NCI-H524 treated with DMSO at 0.1 percent for 48 hours (cell line): ENCODE measurements around the gene ESAM.
"Not testable (repeated sequence)": the region's sequence is repeated elsewhere in the genome, so short reads cannot be mapped to it uniquely, and the experiment has no call there.

ENCODE experiments used
- DNase-seq: peaks from one replicate; lab custom pipeline; 2025; lab: John Stamatoyannopoulos, UW

The ESAM gene

GRCh38 chr11:124770959-124771358 is 8.9 kb upstream of the ESAM start:
- not testable (repeated sequence) for DNase-seq

GRCh38 chr11:124769806-124770774 is 8.0 kb upstream of the ESAM start:
- DNase-seq: no peak

DNA sequence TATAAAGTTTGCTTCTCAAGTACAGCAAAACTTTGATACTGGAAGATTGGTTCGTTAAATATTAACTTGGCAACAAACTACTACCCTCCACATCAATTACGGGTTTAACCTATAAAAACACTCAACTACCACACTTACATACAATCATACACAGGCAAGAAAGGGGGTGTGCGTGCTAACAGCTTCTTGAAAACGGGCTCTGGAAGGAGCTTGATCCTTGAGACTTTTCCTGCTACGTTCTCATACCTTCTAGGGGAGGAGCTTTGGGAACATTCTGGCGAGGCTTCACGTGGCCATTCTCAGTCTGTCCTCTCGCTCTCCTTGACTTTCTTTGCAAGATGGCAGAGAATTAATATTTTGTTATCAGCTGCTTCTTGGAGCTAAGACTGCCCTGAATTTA is 6.8 kb upstream of the ESAM start:
- DNase-seq: no peak

GRCh38 chr11:124766156-124766555 is 4.1 kb upstream of the ESAM start:
- no peak for DNase-seq

GRCh38 chr11:124763156-124763947 is 1.3 kb upstream of the ESAM start:
- peak; percentile 22 for DNase-seq

DNA sequence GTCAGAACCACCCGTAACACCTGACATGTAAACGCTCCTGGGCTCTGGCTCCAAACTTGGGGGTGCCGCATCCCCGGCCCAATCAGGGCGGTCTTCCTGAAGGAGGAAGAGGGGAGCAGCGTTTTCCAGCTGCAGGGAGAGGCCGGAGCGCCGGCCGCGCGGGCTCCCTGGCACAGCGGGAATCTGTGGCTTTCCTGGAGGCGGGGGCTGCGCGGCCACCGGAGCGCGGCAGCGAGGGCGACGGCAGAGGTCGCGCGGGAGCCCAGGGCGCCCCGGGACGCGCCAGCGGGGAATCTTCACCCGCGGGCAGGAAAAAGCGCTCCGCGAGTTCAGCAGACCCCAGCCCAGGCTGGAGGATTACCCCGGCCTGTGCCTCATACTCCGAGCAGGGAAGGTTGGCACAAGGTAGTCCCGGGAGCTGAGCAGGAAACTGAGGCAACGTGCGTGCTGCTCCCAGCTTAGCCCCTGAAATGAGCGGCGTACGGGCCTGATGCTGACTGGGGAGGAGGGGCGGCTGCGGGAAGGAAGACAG is 600 bp upstream of the ESAM start:
- DNase-seq: no peak

DNA sequence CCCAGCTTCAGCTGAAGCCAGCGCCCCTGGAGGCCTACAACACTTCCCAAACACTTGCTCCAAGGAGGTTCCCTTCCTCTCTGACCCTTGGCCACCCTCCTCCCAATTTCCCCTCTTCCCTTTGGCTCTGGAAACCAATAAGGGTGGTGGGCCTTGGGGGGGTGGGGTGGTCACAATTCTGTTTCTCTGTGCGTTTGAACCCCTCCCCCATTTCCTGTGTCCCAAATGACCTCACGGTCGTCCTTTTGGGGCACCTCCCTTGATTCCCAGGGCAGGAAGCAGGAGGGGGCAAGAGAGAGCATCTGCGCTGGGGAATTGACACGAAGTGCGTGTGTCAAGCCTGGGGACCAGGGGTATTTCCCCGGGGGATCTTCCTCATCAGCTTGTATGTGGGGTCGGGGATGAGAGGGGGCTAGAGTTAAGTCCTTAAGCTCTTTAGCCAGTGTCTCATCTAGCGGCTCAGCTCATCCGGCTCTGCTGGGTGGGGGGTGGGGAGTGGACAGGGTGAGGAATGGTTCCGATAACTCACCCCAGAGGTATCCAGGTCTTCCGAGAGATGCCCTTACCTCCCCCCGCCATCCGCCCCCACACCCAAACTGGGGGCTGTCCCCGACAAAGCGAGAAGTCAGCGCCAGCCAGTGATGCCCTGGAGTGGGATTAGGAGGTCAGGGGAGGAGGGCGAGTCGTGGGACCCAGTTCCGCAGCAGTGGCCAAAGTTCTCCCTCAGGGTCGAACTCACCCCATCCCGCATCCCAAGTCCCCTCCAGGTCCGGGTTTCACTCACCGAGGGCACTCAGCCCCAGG is 587 bp downstream of the ESAM start:
- no peak for DNase-seq

GRCh38 chr11:124760806-124761205 is 1.3 kb downstream of the ESAM start:
- no peak for DNase-seq

DNA sequence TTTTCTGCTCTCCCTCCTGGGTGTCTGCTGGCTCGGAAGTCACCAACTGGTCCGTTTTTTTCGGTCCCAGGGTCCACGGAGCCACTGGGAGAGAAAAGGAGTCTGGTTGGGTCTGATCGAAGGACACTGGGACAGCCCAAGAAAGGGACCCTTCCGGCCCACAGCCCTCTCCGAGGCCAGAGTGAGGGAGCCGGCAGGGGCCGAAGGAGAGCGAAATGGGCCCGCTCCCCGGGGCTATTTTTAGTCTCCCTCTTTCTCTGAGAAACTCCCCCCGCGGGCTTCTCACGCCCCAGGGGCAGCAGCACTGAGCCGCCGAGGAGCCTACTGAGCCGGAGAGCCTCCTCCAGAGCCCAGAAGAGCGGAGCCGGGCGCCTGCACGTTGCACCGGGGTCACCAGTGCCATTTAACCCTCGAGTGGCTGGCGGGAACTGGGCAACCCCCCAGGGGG is 1.9 kb downstream of the ESAM start:
- DNase-seq: no peak

GRCh38 chr11:124759266-124760204 is 2.6 kb downstream of the ESAM start:
- DNase-seq: no peak

DNA sequence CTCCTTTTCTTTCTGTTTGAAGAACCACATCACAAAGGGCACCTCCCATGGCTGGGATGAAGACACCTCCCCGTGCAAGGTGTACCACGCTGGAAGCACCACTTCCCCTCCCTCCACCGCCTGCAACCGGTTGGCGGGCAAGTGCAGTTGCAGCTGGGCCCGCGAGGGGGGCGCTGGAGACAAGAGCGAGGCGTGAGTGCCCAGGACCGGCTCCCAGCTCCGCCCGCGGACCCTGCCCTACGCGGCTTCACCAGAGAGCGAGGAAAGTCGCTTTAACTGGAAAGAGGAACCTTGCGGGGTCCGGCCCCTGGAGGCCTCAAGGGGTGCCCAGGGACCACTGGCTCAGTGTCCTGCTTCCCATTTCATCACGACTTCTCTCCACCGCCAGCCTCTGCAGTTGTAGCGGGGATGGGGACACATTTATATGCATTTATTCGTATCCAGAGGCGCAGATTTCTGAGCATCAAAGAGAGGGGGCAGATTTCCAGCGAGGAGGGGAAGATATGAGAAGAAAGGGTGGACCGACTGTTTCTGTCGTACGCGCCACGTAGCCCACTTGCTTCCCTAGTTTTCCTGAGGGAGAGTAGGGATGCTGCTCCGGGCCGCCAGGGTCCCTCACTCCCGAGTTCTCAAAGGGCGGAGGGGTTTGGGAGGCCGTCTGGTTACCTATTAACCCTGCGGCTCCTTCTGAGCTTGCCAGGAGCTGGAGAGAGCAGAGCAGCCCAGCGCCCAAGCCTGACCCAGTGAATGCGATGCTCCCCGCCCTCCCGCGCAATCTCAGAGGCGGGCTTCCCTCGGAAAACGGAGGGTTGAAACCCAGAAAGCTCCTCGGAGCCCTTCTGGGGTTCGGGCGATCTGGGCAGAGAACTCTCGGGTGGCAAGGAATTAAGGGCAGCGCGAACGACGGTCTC is 3.5 kb downstream of the ESAM start:
- no peak for DNase-seq

GRCh38 chr11:124757320-124757719 is 4.8 kb downstream of the ESAM start:
- no peak for DNase-seq

GRCh38 chr11:124756753-124757227 is 5.3 kb downstream of the ESAM start:
- no peak for DNase-seq

GRCh38 chr11:124756033-124756752 is 5.9 kb downstream of the ESAM start:
- no peak for DNase-seq

DNA sequence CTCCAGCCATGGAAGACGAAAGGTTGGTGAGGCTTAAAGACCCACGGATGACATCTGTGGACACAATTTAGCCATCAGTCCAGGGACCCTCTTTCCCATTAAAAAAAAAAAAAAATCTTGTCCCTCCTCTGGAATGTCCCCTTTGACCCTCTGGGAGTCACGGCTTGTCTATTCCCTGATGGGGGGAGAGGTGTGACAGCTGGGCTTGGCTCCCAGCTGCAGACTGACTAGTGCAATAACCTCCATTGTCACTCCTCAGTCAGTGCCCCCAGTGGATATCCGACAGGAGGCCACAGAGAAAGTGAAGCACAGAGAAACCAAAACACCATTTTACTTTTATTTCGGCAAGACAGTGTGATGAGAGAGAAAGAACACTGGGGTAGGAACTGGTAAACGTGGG is 7.4 kb downstream of the ESAM start:
- no peak for DNase-seq

DNA sequence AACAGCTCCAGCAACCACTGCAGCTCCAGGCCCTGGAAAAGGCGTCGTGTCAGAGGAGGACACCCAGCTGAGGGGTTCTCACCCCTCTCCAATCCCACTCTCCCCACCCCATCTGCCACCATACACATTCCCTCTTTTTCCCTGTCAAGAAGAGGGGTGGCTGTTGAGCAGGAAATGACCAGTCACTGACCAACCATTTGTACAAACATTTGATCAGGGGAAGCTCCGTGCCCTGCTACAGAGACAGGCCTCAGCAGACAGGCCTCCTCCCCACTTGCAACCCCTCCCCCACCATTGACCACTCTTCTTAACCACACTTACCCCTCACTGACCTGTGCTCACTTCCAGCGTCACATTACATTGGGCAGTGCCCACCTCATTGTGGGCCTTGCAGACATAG is 7.8 kb downstream of the ESAM start:
- DNase-seq: no peak

DNA sequence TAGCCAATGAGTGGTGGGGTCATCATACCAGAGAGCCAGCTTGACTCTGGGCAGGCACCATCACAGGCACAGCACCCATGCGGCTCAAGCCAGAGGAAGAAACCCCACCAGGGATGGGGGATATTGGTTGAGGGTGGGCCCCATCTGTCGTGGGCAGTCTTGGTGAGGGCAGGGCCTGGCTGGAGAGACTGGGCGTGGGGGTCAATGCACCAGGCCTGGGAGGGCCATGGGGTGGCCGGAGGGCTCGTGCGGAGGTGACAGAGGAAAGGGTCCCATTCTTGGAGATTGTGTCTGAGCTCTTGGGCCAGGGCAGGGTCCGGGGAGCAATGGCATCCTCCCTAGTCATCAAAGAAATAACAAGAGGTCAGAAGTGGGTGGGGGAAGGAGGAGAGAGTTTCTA is 8.5 kb downstream of the ESAM start:
- DNase-seq: no peak

DNA sequence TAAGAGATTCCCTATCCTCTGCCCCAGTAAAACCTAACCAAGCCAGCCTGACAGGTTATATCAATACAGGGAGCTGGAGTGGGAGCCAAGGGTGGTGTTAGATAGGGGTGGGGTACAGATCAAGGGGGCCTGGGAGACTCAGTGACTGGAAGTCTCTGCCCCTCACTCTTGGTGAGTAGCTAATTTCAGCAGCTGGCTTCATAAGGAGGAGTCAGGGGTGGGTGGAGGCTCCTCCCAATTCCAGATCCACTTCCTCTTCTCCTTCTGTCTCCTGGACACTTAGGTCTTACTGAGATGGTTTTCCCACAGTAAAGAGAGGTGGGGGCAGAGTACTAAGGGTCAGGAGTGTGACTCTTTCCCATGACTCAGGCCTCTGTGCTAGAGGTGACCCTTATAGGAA is 8.9 kb downstream of the ESAM start:
- DNase-seq: no peak
